Measurements from ENCODE around the gene NME8. TPM values are rescaled to one million over a fixed set of nuclear protein-coding genes. Genes with fewer than 3 reads are reported as not detected.
A peak's percentile ranks its signal among the peaks of the same experiment; 100 is the strongest.

NME8 gene
- total RNA-seq, 1 donor from 2014 or later = not detected

GRCh38 chr7:37899712-37900247, 51.4 kb downstream of the NME8 start:
- DNase-seq (ENCODE audit: extremely low read depth, low read depth, low spot score) = no peak

DNA sequence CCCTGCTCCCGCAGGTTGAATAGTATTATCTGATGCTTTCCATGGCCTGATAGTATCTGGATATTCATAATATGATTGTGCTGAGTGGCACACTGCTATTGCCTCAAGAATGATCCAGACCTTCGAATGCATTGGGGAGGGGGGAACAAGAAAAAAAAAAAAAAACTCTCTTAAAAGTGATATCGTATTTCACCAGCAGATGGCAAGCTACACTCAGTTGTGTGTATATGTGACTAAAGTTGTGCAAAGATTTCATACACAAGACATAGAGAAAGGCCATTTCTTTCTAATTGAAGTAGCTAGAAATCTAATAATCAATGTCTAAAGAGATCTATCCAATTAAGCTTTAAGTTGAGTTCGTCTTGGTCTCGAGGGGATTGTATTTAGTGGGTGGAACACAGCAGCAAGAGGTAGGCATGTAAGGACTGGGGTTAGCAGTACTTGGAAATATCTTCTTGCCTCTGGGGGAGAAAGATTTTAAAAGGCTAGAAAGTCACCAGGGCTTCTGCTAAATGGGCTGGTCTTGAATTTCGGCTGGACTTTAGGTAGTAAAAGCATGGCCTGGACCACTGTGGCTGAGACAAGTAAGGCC, 52.9 kb downstream of the NME8 start:
- no peak for DNase-seq (ENCODE audit: extremely low read depth, low read depth, low spot score)

GRCh38 chr7:37901890-37902524, 53.6 kb downstream of the NME8 start:
- DNase-seq (ENCODE audit: extremely low read depth, low read depth, low spot score) = no peak

DNA sequence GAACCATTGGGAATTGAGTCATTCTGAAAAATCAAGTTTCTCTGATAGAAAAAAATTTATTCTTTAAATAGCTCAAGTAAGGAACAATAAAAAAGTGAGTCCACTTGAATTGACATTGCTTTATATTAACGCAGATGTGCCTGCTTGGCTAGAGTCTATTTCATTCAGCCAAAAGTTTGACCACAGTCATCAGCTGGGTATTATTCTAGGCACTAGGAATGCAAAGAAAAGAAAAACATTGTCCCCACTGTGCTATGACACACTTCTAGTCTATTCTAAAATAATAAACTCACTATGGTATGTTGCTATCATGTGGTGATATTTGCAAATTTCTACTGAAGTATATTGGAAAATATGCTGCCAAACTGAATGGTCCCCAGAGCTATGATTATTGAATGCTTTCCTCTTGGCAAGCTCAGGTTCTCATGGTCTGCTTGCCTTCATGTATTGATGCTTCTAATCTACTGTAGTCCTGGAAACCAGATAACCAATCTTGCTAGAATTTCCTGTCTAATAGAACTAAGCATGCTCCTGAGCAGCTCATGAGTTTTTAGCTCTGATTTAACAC, 59.9 kb downstream of the NME8 start:
- DNase-seq (ENCODE audit: extremely low read depth, low read depth, low spot score) = no peak

GRCh38 chr7:37912756-37913155, 64.4 kb downstream of the NME8 start:
- no peak for DNase-seq (ENCODE audit: extremely low read depth, low read depth, low spot score)

- DNase-seq (ENCODE audit: extremely low read depth, low read depth, low spot score) = no peak
These were observed 67.0 kb downstream of the NME8 start for GRCh38 chr7:37915438-37915837.

DNA sequence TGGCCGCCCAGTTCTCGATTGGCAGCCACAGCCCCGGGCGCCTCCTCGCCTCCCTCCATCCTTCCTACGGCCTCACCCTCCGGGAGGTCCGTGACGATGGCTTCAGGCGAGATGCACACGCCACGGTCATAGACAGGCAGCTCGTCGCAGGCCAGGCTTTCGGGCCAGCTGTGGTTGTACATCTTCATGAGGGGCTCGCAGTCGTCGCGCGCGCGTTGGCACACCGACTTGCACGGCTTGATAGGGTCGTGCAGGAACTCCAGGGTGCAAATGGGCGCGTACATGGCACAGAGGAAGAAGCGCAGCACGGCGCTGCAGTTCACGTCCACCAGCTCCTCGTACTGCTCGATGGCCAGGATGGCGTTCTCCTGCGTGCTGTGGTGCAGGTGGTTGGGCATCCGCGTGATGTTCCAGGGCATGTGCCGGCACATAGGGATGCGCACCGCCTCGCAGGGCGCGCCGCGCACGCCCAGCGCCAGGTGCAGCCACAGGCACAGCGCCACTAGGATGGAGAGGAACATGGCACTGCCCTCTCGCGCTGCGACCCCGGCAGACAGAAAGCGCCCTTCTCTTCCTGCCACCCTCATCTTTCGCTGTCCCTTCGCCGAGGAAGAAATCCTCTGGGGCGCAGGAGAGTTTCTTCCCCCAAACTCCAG, 67.7 kb downstream of the NME8 start:
- no peak for DNase-seq (ENCODE audit: extremely low read depth, low read depth, low spot score)

DNA sequence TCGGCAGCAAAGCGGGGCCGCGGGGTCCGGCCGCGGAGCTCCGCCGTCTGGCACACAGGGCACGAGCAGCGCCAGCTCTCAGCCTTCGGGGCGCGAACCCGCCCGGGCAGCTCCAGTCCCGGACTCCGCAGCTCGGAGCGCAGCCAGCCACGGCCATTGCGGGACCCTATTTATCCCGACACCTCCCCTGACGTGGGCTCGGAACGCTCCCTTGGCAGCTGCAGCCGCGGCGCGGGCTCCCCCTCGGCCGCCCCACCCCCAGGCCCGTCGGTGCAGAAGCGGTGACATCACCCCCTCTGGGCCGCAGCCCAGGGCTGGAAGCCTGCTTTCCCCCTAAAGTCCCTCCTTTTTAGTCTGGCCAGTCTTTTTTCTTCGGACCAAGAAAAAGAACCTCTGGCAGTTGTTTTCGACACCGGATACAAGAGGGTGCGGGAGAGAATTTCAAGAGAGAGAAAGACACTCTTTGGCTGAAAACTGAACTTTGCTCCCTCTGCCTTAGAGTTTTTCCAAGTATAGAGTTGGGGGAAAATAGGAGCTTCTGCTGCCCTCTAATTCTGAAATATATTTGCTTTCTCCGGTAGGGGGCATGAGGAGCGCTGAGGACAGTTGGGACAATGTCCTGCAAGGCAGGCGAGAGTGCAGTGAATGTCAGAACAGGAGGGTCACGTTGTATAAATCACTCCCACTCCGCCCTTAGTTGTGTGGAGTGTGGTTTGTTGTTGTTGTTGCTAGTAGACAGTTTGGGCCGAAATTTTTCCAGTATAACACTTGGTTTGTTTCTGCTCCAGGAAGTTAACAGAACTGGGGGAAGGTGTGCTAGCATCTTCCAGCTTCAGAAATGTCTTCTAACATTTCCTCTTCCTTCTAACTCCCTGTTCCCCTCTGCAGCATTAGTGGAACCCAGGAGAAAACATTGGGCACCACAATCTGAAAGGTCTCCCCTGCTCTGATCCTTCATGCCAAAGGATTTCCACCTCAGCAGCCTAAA, 68.6 kb downstream of the NME8 start, which contains the start of gene SFRP4:
TSS of gene SFRP4 (minus strand) at position 145 of the 988 bp plus-strand sequence. CDS start 280 bp downstream, outside the sequence.
- peak; percentile 25 for DNase-seq (ENCODE audit: extremely low read depth, low read depth, low spot score)

- no peak for DNase-seq (ENCODE audit: extremely low read depth, low read depth, low spot score)
These were observed 70.1 kb downstream of the NME8 start for GRCh38 chr7:37918526-37918925.

GRCh38 chr7:37920305-37920848, 72.0 kb downstream of the NME8 start, which contains the start of gene EPDR1:
TSS of gene EPDR1 (plus strand) at chr7:37920640. CDS start at chr7:37920940, 300 bp downstream.
- no peak for DNase-seq (ENCODE audit: extremely low read depth, low read depth, low spot score)

GRCh38 chr7:37920849-37921805, 72.7 kb downstream of the NME8 start:
- no peak for DNase-seq (ENCODE audit: extremely low read depth, low read depth, low spot score)

DNA sequence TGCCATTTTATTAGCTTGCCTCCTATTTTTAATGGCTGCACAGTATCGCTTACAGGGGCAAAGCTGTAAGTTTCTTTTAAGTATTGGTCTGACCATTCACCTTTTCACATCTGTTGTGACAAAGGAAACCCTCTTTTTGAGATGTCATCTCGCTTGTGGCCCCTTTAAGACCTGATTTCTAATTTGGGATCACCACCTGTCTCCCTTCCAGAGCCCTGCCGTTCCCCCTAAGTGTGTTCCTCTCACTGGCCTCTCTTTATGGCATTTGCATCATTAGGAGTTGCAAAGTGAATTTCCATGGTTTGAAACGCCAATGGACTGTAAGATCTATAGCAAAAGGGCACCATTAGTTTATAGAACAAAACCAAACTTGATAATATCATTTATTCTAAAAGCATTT, 73.5 kb downstream of the NME8 start:
- DNase-seq (ENCODE audit: extremely low read depth, low read depth, low spot score) = no peak

- no peak for DNase-seq (ENCODE audit: extremely low read depth, low read depth, low spot score)
These were observed 75.6 kb downstream of the NME8 start for GRCh38 chr7:37923996-37924395.

- no peak for DNase-seq (ENCODE audit: extremely low read depth, low read depth, low spot score)
These were observed 76.2 kb downstream of the NME8 start for GRCh38 chr7:37924491-37925041.

DNA sequence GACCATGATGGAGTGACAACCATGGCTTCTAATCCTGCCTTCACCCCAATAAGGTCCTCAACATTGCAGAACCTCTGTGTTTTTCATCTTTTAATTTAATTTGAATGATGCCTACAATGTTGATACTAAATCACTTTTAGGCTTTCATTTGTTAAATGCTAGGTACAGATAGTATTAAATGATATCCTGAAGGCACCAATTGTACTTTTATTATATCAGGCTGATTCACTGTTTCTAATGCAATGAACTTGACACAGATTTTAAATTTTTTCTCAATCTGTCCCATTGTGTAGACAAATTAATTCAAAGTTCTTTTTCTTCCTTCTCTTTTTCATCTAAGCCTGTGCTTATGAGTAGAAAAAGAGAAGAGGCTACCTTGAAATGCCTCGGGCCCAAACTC, 77.2 kb downstream of the NME8 start:
- no peak for DNase-seq (ENCODE audit: extremely low read depth, low read depth, low spot score)

GRCh38 chr7:37927773-37928444, 79.5 kb downstream of the NME8 start:
- no peak for DNase-seq (ENCODE audit: extremely low read depth, low read depth, low spot score)

DNA sequence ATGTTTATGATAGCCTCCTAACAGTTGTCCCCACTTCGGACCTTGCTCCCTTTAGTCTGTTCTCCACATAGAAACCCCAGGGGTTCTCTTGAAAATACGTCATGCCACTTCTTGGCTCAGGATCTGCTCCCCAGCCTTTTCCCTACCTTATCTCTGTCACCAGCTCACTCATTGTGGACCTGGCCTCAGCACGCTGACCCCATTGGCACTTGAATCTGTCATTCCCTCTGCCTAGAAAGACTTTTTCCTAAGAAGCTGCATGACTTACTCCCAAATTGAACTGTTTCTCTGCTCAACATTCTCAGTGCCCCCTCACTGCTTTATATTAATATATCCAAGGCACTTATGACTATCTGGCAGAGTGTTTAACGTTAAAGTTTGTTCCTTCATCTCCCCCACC, 80.5 kb downstream of the NME8 start:
- no peak for DNase-seq (ENCODE audit: extremely low read depth, low read depth, low spot score)

Measured in glomerular endothelial cell (primary cell).